Common myeloid progenitor, CD34-positive (primary cell): ENCODE measurements around the gene CSN1S1.
"Not testable (repeated sequence)": the region's sequence is repeated elsewhere in the genome, so short reads cannot be mapped to it uniquely, and the experiment has no call there.

Experiments used
- CTCF ChIA-PET: fragments of 350-600 bp; sonication (Branson Sonifier 250); formaldehyde crosslinking; loops from one replicate; lab custom pipeline; 2021; ENCODE audit warnings: antibody characterized with exemption; lab: Charles Lee
- POLR2A ChIA-PET: fragments of 350-600 bp; sonication (Branson Sonifier 250); formaldehyde crosslinking; loops from one replicate; lab custom pipeline; 2021; ENCODE audit warnings: antibody characterized with exemption; lab: Charles Lee
- DNase-seq, 3 donors: peaks; one replicate each; pipeline versions ENCODE4 v3.0.0 to v3.0.0-alpha.2; 2013
- H3K27ac ChIP-seq, 2 experiments: 1 replicate in 1 of 2; 2 replicates in 1 of 2; pipeline ENCODE4 v1.7.0; 2013; ENCODE audit warnings: inconsistent platforms in 2 of 2, low read length in 2 of 2, mild to moderate bottlenecking in 2 of 2, low read depth in 1 of 2, moderate library complexity in 1 of 2; ENCODE audit not compliant: severe bottlenecking in 2 of 2, insufficient read depth in 1 of 2, poor library complexity in 1 of 2
- H3K27me3 ChIP-seq, 5 experiments: replicated peaks in 2 of 5; 1 replicate in 3 of 5; 2 replicates in 2 of 5; pipeline versions ENCODE4 v1.6.1 to v1.7.0; 2013; ENCODE audit warnings: low read length in 4 of 5, mild to moderate bottlenecking in 2 of 5, moderate library complexity in 2 of 5, inconsistent platforms in 1 of 5; ENCODE audit not compliant: insufficient read depth in 5 of 5, control insufficient read depth in 4 of 5
- H3K36me3 ChIP-seq, 4 experiments: 1 replicate in 2 of 4; 2 replicates in 2 of 4; pipeline versions ENCODE4 v1.6.1 to v1.7.0; 2013; ENCODE audit warnings: low read length in 3 of 4, control low read depth in 1 of 4, mild to moderate bottlenecking in 1 of 4; ENCODE audit not compliant: control insufficient read depth in 4 of 4, insufficient read depth in 4 of 4
- H3K4me1 ChIP-seq, 4 experiments: 1 replicate in 3 of 4; 2 replicates in 1 of 4; pipeline versions ENCODE4 v1.6.1 to v1.7.1; 2013; ENCODE audit warnings: low read length in 3 of 4, mild to moderate bottlenecking in 3 of 4, control low read depth in 1 of 4, inconsistent platforms in 1 of 4, moderate library complexity in 1 of 4; ENCODE audit not compliant: control insufficient read depth in 4 of 4, insufficient read depth in 4 of 4; ENCODE audit errors: control extremely low read depth in 1 of 4
- H3K4me3 ChIP-seq, 7 experiments: 1 replicate in 4 of 7; 2 replicates in 3 of 7; pipeline versions ENCODE4 v1.5.1 to v1.7.0; 2013; ENCODE audit warnings: mild to moderate bottlenecking in 7 of 7, low read length in 6 of 7, moderate library complexity in 6 of 7, inconsistent platforms in 2 of 7, low read depth in 2 of 7, control low read depth in 1 of 7; ENCODE audit not compliant: insufficient read depth in 4 of 7, control insufficient read depth in 1 of 7; ENCODE audit errors: extremely low read depth in 1 of 7
- H3K9me3 ChIP-seq, 5 experiments: 1 replicate in 4 of 5; 2 replicates in 1 of 5; pipeline versions ENCODE4 v1.6.1 to v1.7.1; 2013; ENCODE audit warnings: low read length in 4 of 5, mild to moderate bottlenecking in 2 of 5, inconsistent platforms in 1 of 5, low read depth in 1 of 5, moderate library complexity in 1 of 5; ENCODE audit not compliant: control insufficient read depth in 4 of 5, insufficient read depth in 2 of 5; ENCODE audit errors: control extremely low read depth in 1 of 5
- WGBS: methylation state at CpG from one replicate; pipeline ENCODE4 v1.1.5; 2013; ENCODE audit not compliant: insufficient coverage; 5-methylcytosine and 5-hydroxymethylcytosine counted together

The CSN1S1 gene

DNA sequence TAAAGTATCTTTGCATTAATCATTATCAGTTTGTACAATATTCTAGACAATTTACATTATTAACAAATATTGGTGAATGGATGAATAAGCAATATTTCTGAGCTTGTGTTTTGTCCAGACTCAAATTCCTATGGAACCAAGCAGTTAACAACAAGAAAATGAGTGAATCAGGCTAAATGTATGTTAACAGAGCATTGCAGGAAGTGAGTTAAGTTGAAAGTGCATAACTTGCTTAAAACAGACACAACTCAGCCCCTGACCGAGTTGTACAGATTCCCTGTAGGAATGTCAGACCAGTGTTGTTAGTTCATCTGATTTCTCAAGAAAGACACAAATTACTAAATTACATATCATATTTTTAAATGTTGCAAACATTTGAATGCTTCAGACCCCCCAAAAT is 23.7 kb upstream of the CSN1S1 start:
- no CpG with 5 or more reads among the region's 1 CpG for WGBS
- H3K27ac ChIP-seq, result no peak overlapping the region
- H3K9me3 ChIP-seq, result no peaks in the 10 kb centered on the region
- ChIA-PET POLR2A (no interaction called here), CTCF (no interaction called here)
- H3K27me3 ChIP-seq, result peaks cover 0 to 2% (median 0%) of the 10 kb centered on the region in 5 experiments
- no peaks in the 10 kb centered on the region for H3K36me3 ChIP-seq
- H3K4me3 ChIP-seq, result no peak overlapping the region
- no peak for DNase-seq
- no peaks in the 10 kb centered on the region for H3K4me1 ChIP-seq

DNA sequence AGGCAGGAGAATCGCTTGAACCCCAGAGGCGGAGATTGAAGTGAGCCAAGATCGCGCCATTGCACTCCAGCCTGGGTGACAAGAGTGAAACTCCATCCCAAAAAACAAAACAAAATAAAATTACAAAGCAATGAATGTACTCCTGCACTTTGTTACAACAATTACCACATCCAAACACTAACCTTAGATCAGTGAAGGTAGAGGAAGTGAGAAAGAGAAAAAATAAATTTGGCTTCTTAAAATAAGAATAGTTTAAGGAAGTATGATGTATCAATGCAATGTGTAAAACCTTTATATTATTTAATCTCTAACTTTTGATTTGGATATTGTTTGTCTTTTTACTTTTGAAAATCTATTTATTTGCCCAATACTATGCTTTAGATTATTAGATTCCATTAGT is 21.7 kb upstream of the CSN1S1 start:
- ChIA-PET CTCF (no interaction called here), POLR2A (no interaction called here)
- no CpG with 5 or more reads among the region's 4 CpGs for WGBS
- Histone ChIP-seq H3K27me3 (peaks cover 0 to 2% (median 0%) of the 10 kb centered on the region in 5 experiments), H3K4me1 (no peaks in the 10 kb centered on the region), H3K4me3 (no peak overlapping the region), H3K27ac (no peak overlapping the region), H3K9me3 (no peaks in the 10 kb centered on the region), H3K36me3 (no peaks in the 10 kb centered on the region)
- DNase-seq, result no peak

DNA sequence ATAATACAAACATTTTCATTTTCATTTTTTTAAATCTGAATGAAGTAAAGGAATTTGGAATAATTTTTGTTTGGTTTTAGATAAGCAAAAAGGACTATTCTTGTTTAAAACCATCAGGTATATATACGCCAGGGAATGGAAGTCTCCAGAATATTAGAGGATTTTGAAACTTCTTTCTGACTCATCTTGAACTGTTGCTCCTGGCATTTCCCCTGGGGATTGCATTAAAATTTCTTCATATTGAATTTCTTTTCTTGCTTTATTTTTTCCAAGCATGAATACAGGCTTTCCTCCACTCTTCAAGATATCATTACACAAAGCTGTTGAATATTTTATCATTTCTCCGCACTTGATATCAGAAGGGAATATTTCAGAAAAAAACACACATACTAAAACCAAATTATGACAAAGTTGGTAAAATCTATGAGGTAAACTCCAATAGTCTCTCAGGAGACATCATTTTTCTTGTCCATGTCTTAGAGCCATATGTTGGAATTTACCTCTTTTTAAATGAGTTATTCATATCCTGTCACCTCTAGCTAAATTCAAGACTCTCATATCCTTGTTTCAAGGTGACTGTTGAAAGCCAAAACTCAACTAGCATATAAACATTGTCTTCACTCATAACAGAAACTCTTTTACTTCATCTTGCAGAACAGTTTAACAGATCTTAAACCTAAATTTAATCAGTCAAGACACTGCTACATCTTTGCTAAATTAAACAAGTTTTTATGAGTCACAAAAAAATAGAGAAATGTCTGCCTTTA is 20.7 kb upstream of the CSN1S1 start:
- Histone ChIP-seq H3K9me3 (no peaks in the 10 kb centered on the region), H3K4me3 (no peak overlapping the region), H3K27me3 (peaks cover 0 to 2% (median 0%) of the 10 kb centered on the region in 5 experiments), H3K27ac (no peak overlapping the region), H3K4me1 (no peaks in the 10 kb centered on the region), H3K36me3 (no peaks in the 10 kb centered on the region)
- ChIA-PET POLR2A (no interaction called here), CTCF (no interaction called here)
- whole genome bisulfite sequencing, result 100% methylated on average over 1 of the region's 2 CpGs
- no peak for DNase-seq

DNA sequence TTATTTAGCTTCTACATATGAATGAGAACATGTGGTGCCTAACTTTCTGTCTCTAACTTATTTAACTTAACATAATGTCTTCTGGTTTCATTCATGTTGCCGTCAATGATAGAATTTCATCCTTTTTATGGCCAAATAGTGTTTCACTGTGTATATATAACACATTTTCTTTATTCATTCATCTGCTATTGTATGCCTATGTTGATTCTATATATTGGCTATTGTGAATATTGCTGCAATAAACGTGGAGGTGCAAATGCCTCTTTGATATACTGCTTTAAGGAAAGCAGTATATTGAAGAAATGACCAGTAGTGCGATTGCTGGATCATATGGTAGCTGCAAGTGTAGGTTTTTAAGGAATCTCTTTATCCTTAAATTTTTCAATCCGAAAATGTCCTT is 10.0 kb upstream of the CSN1S1 start:
- POLR2A ChIA-PET, result no interaction called here

GRCh38 chr4:69923782-69924410 is 7.0 kb upstream of the CSN1S1 start:
- H3K36me3 ChIP-seq, H3K27me3 ChIP-seq, H3K27ac ChIP-seq, H3K9me3 ChIP-seq, DNase-seq, H3K4me3 ChIP-seq, H3K4me1 ChIP-seq, CTCF ChIA-PET: not testable (repeated sequence)
- 97% methylated on average over 32 of the region's 33 CpGs for WGBS
- POLR2A ChIA-PET, result interaction anchor here (0.6 kb wide), 1 partner anchor 784 kb away, joined by 4 read pairs; no protein-coding TSS in a partner anchor

More for the DNA sequence above, 10.0 kb upstream of the CSN1S1 start:
- Histone ChIP-seq H3K27me3 (no peaks in the 10 kb centered on the region), H3K4me3 (no peak overlapping the region), H3K4me1 (no peaks in the 10 kb centered on the region), H3K9me3 (peaks cover 0 to 2% (median 0%) of the 10 kb centered on the region in 5 experiments), H3K36me3 (no peaks in the 10 kb centered on the region), H3K27ac (no peak overlapping the region)
- no peak for DNase-seq
- CTCF ChIA-PET, result no interaction called here
- 0% methylated on average over 1 of the region's 4 CpGs for WGBS

DNA sequence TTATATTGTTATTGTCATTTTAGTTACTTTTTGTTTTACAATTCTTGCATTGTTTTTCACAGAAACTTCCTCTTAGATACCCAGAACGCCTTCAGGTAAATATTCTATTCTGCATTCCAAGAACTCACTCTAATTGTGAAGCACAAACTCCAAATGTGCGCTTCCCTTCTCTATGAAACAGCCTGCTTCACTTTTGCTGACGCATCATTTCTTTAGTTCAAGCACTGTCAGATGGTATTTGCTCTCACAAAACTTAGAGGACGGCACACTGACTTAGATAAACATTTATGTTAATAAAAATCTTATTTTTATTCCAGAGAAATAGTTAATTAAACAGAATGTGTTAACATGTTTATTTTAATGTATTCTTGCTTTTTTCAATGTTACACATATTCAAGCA is 3.3 kb downstream of the CSN1S1 start:
- Histone ChIP-seq H3K36me3 (no peaks in the 10 kb centered on the region), H3K27me3 (no peaks in the 10 kb centered on the region), H3K4me1 (no peaks in the 10 kb centered on the region), H3K4me3 (no peak overlapping the region), H3K27ac (no peak overlapping the region), H3K9me3 (no peaks in the 10 kb centered on the region)
- CTCF ChIA-PET, result no interaction called here
- no peak for DNase-seq
- WGBS, result 86% methylated on average over 2 of the region's 4 CpGs
- POLR2A ChIA-PET, result no interaction called here

GRCh38 chr4:69936566-69936965 is 5.7 kb downstream of the CSN1S1 start:
- ChIA-PET POLR2A (no interaction called here), CTCF (no interaction called here)
- no peak for DNase-seq

More at GRCh38 chr4:69936566-69936965, 5.7 kb downstream of the CSN1S1 start:
- H3K27ac ChIP-seq, result no peak overlapping the region
- H3K4me3 ChIP-seq, result no peak overlapping the region
- no peaks in the 10 kb centered on the region for H3K4me1 ChIP-seq
- H3K9me3 ChIP-seq, result no peaks in the 10 kb centered on the region
- no peaks in the 10 kb centered on the region for H3K36me3 ChIP-seq
- H3K27me3 ChIP-seq, result no peaks in the 10 kb centered on the region
